Parathyroid adenoma (tissue), 2 donors: Measurements from ENCODE around the gene CFAP57.

ENCODE experiments used
- H2AFZ ChIP-seq: fragments of 300-600 bp; sonication (generic); one replicate; pipeline ENCODE4 v1.7.0; 2017; ENCODE audit warnings: antibody characterized with exemption, mild to moderate bottlenecking
- H3K27ac ChIP-seq: fragments of 300-600 bp; sonication (generic); one replicate; pipeline ENCODE4 v1.7.0; 2017
- H3K27me3 ChIP-seq: fragments of 300-600 bp; sonication (generic); one replicate; pipeline ENCODE4 v1.7.0; 2017; ENCODE audit warnings: low read length; ENCODE audit not compliant: control insufficient read depth, insufficient read depth
- H3K36me3 ChIP-seq: fragments of 300-600 bp; sonication (generic); one replicate; pipeline ENCODE4 v1.7.0; 2017; ENCODE audit warnings: low read length; ENCODE audit not compliant: control insufficient read depth, insufficient read depth
- H3K4me1 ChIP-seq: fragments of 300-600 bp; sonication (generic); one replicate; pipeline ENCODE4 v1.7.0; 2017; ENCODE audit warnings: control low read depth
- H3K4me2 ChIP-seq: fragments of 300-600 bp; sonication (generic); one replicate; pipeline ENCODE4 v1.7.0; 2017; ENCODE audit warnings: low read length
- H3K4me3 ChIP-seq: fragments of 300-600 bp; sonication (generic); one replicate; pipeline ENCODE4 v1.7.0; 2017; ENCODE audit warnings: low read depth, low read length
- H3K79me2 ChIP-seq: fragments of 300-600 bp; sonication (generic); one replicate; pipeline ENCODE4 v1.7.0; 2017; ENCODE audit warnings: control low read depth
- H3K9ac ChIP-seq: fragments of 300-600 bp; sonication (generic); one replicate; pipeline ENCODE4 v1.7.0; 2017; ENCODE audit warnings: mild to moderate bottlenecking
- H3K9me3 ChIP-seq: fragments of 300-600 bp; sonication (generic); one replicate; pipeline ENCODE4 v1.7.0; 2017; ENCODE audit warnings: low read length; ENCODE audit not compliant: control insufficient read depth
- CTCF ChIP-seq: fragments of 300-600 bp; sonication (generic); IDR thresholded peaks from one replicate; pipeline ENCODE4 v1.7.0; 2017; ENCODE audit warnings: antibody characterized with exemption, mild to moderate bottlenecking
- donor health status: primary hyperparathyroidism.

Gene CFAP57

GRCh38 chr1:43199093-43199726, 27.1 kb downstream of the CFAP57 start:
- no peaks in the 10 kb centered on the region for H3K27me3 ChIP-seq
- H3K4me3 ChIP-seq = no peak overlapping the region
- no peaks in the 10 kb centered on the region for H3K79me2 ChIP-seq
- no peaks in the 10 kb centered on the region for H3K36me3 ChIP-seq
- no peak overlapping the region for H2AFZ ChIP-seq
- H3K9ac ChIP-seq = no peak overlapping the region
- no peak overlapping the region for H3K4me2 ChIP-seq
- no peak for TF ChIP-seq CTCF
- no peaks in the 10 kb centered on the region for H3K4me1 ChIP-seq
- H3K27ac ChIP-seq = no peak overlapping the region
- no peaks in the 10 kb centered on the region for H3K9me3 ChIP-seq

DNA sequence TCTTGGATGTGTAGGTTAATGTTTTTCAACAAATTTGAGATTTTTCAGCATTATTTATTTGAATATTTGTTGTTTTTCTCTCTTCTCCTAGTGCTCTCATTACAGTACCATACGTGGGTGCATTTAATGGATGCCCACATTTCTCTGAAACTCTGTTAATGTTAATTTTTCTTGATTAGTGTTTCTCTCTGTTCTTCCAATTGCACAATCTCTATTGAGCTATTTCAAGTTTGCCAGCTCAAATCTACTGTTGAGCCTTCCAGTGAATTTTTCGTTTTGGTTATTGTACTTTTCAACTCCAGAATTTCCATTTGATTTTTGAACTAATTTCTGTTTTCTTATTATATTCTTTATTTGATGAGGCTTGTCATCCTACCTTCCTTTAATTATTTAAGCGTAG, 31.7 kb downstream of the CFAP57 start:
- H2AFZ ChIP-seq = no peak overlapping the region
- H3K4me3 ChIP-seq = no peak overlapping the region
- peaks cover 12% of the 10 kb centered on the region for H3K4me1 ChIP-seq
- H3K9me3 ChIP-seq = no peaks in the 10 kb centered on the region
- H3K9ac ChIP-seq = no peak overlapping the region
- no peak for TF ChIP-seq CTCF
- H3K79me2 ChIP-seq = no peaks in the 10 kb centered on the region
- H3K27ac ChIP-seq = no peak overlapping the region
- H3K4me2 ChIP-seq = no peak overlapping the region
- no peaks in the 10 kb centered on the region for H3K36me3 ChIP-seq
- H3K27me3 ChIP-seq = no peaks in the 10 kb centered on the region

- H3K79me2 ChIP-seq = no peaks in the 10 kb centered on the region
- no peaks in the 10 kb centered on the region for H3K27me3 ChIP-seq
- H3K4me3 ChIP-seq = no peak overlapping the region
- no peak overlapping the region for H3K4me2 ChIP-seq
- H3K9me3 ChIP-seq = no peaks in the 10 kb centered on the region
- H3K36me3 ChIP-seq = no peaks in the 10 kb centered on the region
- H3K9ac ChIP-seq = no peak overlapping the region
- no peak overlapping the region for H3K27ac ChIP-seq
- TF ChIP-seq CTCF = no peak
- peaks cover 12% of the 10 kb centered on the region for H3K4me1 ChIP-seq
- H2AFZ ChIP-seq = no peak overlapping the region
Measured at GRCh38 chr1:43204394-43204793, 32.3 kb downstream of the CFAP57 start.

DNA sequence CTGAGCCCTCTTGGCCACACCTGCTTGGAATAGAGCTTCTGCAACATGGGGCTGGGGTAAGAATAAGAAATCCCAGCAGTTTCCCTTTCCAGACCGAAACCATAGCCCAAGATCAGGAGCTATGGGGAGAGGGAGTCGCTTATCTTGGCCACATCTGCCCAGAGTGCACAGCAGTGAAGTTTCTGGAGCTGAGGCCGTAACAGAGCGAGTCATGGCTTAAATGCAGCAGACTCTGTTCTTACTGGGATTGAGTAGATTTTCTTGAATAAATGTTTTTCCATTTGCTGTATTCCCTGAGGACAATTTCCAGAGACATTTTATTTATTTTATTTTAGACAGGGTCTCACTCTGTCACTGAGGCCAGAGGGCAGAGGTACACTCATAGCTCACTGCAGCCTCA, 33.5 kb downstream of the CFAP57 start:
- no peak overlapping the region for H3K4me2 ChIP-seq

More for the DNA sequence above, 33.5 kb downstream of the CFAP57 start:
- H3K4me1 ChIP-seq = peaks cover 12% of the 10 kb centered on the region
- no peak overlapping the region for H3K9ac ChIP-seq
- H3K9me3 ChIP-seq = no peaks in the 10 kb centered on the region
- no peaks in the 10 kb centered on the region for H3K27me3 ChIP-seq
- H3K27ac ChIP-seq = no peak overlapping the region
- H3K4me3 ChIP-seq = no peak overlapping the region
- no peak overlapping the region for H2AFZ ChIP-seq
- H3K79me2 ChIP-seq = no peaks in the 10 kb centered on the region
- H3K36me3 ChIP-seq = no peaks in the 10 kb centered on the region
- TF ChIP-seq CTCF = no peak
